ENCODE results near the gene UBXN11. TPM values are rescaled to one million over a fixed set of nuclear protein-coding genes. Genes with fewer than 3 reads are reported as not detected.
A peak's percentile ranks its signal among the peaks of the same experiment; 100 is the strongest.

The UBXN11 gene
- total RNA-seq, 1 donor from 2014 or later, result 9.4 TPM

DNA sequence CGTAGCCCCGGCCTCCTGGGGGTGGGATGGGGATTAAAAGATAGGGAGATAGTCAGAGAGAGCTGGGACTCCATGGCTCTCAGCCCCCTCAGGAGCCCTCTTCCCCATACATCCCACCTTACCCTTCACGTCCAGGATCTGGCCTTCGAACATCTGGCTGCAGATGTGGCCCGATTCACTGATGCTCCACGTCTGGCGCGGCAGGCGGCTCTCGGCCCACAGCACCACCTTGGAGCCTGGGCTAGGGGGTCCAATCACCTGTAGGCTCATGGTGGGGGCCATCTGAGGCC, 15.6 kb upstream of the UBXN11 start:
- Histone ChIP-seq H3K4me3 (ENCODE audit: low read depth, low read length) (no peak overlapping the region), H3K27me3 (ENCODE audit: control insufficient read depth, insufficient read depth, low read length) (no peaks in the 10 kb centered on the region)
- TF ChIP-seq, protein P1, sequence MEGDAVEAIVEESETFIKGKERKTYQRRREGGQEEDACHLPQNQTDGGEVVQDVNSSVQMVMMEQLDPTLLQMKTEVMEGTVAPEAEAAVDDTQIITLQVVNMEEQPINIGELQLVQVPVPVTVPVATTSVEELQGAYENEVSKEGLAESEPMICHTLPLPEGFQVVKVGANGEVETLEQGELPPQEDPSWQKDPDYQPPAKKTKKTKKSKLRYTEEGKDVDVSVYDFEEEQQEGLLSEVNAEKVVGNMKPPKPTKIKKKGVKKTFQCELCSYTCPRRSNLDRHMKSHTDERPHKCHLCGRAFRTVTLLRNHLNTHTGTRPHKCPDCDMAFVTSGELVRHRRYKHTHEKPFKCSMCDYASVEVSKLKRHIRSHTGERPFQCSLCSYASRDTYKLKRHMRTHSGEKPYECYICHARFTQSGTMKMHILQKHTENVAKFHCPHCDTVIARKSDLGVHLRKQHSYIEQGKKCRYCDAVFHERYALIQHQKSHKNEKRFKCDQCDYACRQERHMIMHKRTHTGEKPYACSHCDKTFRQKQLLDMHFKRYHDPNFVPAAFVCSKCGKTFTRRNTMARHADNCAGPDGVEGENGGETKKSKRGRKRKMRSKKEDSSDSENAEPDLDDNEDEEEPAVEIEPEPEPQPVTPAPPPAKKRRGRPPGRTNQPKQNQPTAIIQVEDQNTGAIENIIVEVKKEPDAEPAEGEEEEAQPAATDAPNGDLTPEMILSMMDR (IDR thresholded peaks at IDR 0.05; ENCODE audit: insufficient read depth, low read length, poor library complexity, severe bottlenecking), result no peak

DNA sequence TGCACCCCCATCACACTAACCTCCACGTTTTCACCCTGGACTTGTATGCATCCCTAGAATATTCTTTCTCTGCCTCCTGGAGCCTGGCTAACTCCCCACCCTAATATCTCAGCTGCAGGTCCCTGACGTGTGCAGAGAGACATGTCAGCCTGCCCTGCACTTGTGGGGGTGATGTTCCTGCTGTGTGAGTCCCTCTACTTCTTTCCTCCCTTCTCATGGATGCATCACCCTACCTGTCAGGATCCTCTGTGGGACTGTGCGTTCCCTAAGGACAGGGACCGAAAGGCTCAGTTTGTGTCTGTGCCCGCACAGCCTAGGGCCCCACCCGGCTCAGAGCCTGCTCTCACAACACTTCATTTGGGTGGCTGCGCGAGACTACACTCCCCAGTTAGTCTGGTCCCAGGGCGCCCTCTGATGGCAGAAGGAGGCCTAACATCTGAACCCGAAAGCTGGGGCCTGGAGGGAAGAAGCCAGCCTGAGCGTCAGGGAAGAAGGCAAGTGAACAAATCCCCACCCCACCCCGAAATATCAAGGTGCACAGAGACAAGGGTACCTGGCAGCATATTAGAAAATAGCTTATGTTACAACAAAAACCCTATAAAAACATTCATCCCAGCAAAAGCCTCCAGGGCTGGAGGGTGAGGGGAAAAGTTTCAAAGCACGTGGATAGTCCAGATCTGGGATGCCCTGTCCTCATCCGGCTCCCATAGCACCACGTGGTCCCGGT, 15.0 kb upstream of the UBXN11 start:
- Histone ChIP-seq H3K27me3 (ENCODE audit: control insufficient read depth, insufficient read depth, low read length) (no peaks in the 10 kb centered on the region), H3K36me3 (ENCODE audit: control insufficient read depth, insufficient read depth, low read length) (no peaks in the 10 kb centered on the region), H3K4me3 (ENCODE audit: low read depth, low read length) (no peak overlapping the region)
- TF ChIP-seq, protein P1 (IDR thresholded peaks at IDR 0.05; ENCODE audit: insufficient read depth, low read length, poor library complexity, severe bottlenecking), result peak; percentile 93
- DNase-seq (ENCODE audit: low read depth), result peak; percentile 32

More for the DNA sequence above, 15.6 kb upstream of the UBXN11 start:
- H3K36me3 ChIP-seq (ENCODE audit: control insufficient read depth, insufficient read depth, low read length), result no peaks in the 10 kb centered on the region
- DNase-seq (ENCODE audit: low read depth), result no peak

DNA sequence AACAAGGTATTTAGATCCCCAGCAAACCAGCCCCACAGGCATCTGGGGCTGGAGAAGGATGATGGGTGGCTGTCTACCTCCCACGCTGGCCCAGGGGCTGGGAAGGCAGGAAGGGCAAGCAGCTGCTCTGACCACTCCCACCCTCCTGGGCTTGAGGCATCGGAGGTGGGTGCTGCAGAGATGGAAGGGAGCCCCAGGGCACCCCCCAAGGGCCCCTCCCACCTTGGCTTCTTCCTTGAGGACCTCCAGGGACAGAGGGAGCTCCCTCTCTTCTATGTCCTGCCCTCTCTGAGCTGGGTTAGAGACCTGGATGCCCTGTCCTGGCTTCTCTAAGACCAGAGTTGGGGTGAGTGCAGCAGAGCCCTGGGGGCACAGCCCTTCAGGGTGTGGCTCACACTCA, 14.5 kb upstream of the UBXN11 start:
- H3K36me3 ChIP-seq (ENCODE audit: control insufficient read depth, insufficient read depth, low read length), result no peaks in the 10 kb centered on the region
- H3K27me3 ChIP-seq (ENCODE audit: control insufficient read depth, insufficient read depth, low read length), result no peaks in the 10 kb centered on the region
- H3K4me3 ChIP-seq (ENCODE audit: low read depth, low read length), result no peak overlapping the region
- TF ChIP-seq, protein P1 (IDR thresholded peaks at IDR 0.05; ENCODE audit: insufficient read depth, low read length, poor library complexity, severe bottlenecking), result no peak
- DNase-seq (ENCODE audit: low read depth), result no peak

DNA sequence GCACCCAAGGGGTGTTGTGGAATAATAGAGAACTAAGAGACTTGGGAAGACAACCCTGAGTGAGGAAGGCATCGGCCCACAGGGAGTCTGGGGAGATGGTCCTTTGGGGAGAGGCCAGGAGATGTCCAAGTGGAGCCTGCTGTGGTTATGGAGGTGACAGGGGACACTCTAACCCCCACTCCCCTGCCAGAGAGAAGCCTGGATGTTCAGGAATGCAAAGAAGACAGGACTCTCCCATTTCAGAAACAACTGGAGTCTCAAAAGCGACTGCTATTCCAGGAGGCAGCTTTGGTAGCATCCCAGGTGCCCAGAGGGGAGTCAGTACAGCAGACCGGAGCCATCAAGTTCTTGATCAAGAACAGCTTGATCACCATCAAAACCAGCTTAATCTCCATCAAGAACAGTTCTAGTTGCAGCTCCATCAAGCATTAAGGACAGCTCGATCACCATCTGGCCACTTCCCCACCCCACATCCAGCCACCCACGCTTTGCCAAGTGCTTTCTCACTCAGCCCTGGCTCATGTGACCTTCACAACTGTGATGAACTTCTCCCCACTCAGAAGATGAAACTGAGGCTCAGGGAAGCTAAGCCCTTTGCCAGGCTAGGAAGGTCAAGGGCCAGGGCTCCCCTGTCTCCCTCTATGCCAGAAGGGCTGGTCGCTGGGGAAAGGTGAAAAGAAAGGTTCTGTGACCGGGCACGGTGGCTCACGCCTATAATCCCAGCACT, 12.1 kb upstream of the UBXN11 start:
- H3K27me3 ChIP-seq (ENCODE audit: control insufficient read depth, insufficient read depth, low read length), result no peaks in the 10 kb centered on the region
- DNase-seq (ENCODE audit: low read depth), result no peak
- TF ChIP-seq, protein P1 (IDR thresholded peaks at IDR 0.05; ENCODE audit: insufficient read depth, low read length, poor library complexity, severe bottlenecking), result no peak
- H3K36me3 ChIP-seq (ENCODE audit: control insufficient read depth, insufficient read depth, low read length), result no peaks in the 10 kb centered on the region
- H3K4me3 ChIP-seq (ENCODE audit: low read depth, low read length), result no peak overlapping the region

DNA sequence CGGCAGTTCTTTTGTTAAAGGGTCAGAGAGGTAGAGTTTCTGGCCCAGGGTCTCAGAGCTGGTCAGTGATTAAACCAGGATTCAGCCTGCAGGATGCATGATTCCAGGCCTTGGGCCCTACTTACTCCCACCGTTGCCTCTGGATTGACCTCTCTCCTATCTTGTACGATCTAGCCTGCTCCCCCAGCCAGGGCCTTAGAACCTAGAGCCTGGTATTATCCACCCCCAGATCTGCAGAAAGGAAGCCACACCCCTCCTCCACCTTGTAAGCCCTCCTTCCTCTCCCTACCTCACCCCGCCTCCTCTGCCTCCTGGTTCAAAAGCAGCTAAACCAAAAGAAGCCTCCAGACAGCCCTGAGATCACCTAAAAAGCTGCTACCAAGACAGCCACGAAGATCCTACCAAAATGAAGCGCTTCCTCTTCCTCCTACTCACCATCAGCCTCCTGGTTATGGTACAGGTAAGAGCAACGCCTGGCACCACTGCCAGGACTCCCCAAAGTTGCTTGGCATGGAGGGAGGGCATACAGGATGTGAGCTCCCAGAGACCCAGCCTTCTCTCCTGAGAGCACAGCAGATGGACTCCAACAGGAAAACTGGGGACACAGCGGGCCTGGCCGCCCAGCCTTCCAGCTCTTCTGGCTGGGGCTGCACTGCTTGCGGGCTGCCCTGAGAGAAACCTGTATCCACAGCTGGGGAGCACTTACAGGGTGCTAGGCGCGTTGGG, 11.3 kb upstream of the UBXN11 start, which contains the start of gene CD52:
Gene CD52, plus strand, starts transcription at position 347 of the 726 bp plus-strand sequence. Its CDS starts 60 bp downstream, at position 407.
- Histone ChIP-seq H3K36me3 (ENCODE audit: control insufficient read depth, insufficient read depth, low read length) (no peaks in the 10 kb centered on the region), H3K4me3 (ENCODE audit: low read depth, low read length) (no peak within 1 kb of the TSS), H3K27me3 (ENCODE audit: control insufficient read depth, insufficient read depth, low read length) (no peaks in the 10 kb centered on the region)
- DNase-seq (ENCODE audit: low read depth), result no peak
- TF ChIP-seq, protein P1 (IDR thresholded peaks at IDR 0.05; ENCODE audit: insufficient read depth, low read length, poor library complexity, severe bottlenecking), result no peak

All from kidney epithelial cell (primary cell).